SU-DHL-6 (cell line): Measurements from ENCODE around the gene CFAP100.

Experiments used
- CTCF ChIP-seq: fragments of 200-600 bp; sonication (generic); IDR thresholded peaks from one replicate; pipeline ENCODE4 v1.5.1; 2017; ENCODE audit warnings: antibody characterized with exemption, mild to moderate bottlenecking, low read length, moderate library complexity; ENCODE audit not compliant: insufficient read depth, poor library complexity, severe bottlenecking
- EZH2phosphoT487 ChIP-seq: fragments of 200-600 bp; sonication (generic), shearing (Covaris generic); conservative IDR thresholded peaks from 2 replicates; pipeline ENCODE4 v1.6.1; 2018; ENCODE audit warnings: mild to moderate bottlenecking, antibody characterized with exemption, low read length, moderate library complexity, mixed read lengths

GRCh38 chr3:126474498-126475412 is 80.0 kb downstream of the CFAP100 start:
- no peak for TF ChIP-seq CTCF
- no peak for TF ChIP-seq EZH2phosphoT487
